ENCODE measurements around the gene CENPE. TPM values are rescaled to one million over a fixed set of nuclear protein-coding genes. Genes with fewer than 3 reads are reported as not detected.
"Not testable (repeated sequence)": the region's sequence is repeated elsewhere in the genome, so short reads cannot be mapped to it uniquely, and the experiment has no call there.

The CENPE gene
- total RNA-seq, 6 experiments from 2014 or later, result 11.3 to 36.5 (median 28.8) TPM

DNA sequence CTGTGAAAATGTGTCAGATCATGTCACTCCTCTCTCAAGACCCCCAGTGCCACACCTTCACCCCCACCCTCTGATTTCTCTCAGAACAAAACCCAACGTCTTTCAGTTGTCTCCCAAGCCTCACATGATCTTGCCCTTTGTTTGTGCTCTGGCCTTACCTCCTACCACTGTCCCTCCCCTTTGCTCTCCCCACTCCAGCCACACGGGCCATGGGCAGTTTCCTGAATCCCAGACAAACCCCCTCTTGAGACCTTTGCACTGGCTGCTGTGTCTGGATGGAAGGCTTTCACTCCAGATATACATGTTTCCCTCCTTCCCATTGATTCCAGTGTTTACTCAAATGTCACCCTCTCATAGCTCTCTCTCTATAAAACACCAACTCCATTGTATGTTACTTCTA, 3.6 kb upstream of the CENPE start:
- Mint-ChIP-seq H3K27me3 (ENCODE audit: insufficient read depth) (peaks cover 8% of the 10 kb centered on the region; the same call in 1 of the 2 replicates), H3K4me3 (no peak overlapping the region), H3K9me3 (no peaks in the 10 kb centered on the region), H3K36me3 (ENCODE audit: low read depth) (no peaks in the 10 kb centered on the region), H3K4me1 (ENCODE audit: low read depth) (peaks cover 10% of the 10 kb centered on the region), H3K27ac (no peak overlapping the region)
- no peak for TF ChIP-seq CTCF (IDR thresholded peaks at IDR 0.05)
- no peak for DNase-seq

GRCh38 chr4:103201253-103201652, 3.1 kb upstream of the CENPE start:
- H3K27me3 Mint-ChIP-seq (ENCODE audit: insufficient read depth), result peaks cover 8% of the 10 kb centered on the region; the same call in 1 of the 2 replicates
- H3K4me3 Mint-ChIP-seq, result no peak overlapping the region
- DNase-seq, result no peak
- H3K36me3 Mint-ChIP-seq (ENCODE audit: low read depth), result no peaks in the 10 kb centered on the region
- TF ChIP-seq CTCF (IDR thresholded peaks at IDR 0.05), result no peak
- peaks cover 12% of the 10 kb centered on the region for H3K4me1 Mint-ChIP-seq (ENCODE audit: low read depth)
- no peaks in the 10 kb centered on the region for H3K9me3 Mint-ChIP-seq
- no peak overlapping the region for H3K27ac Mint-ChIP-seq

DNA sequence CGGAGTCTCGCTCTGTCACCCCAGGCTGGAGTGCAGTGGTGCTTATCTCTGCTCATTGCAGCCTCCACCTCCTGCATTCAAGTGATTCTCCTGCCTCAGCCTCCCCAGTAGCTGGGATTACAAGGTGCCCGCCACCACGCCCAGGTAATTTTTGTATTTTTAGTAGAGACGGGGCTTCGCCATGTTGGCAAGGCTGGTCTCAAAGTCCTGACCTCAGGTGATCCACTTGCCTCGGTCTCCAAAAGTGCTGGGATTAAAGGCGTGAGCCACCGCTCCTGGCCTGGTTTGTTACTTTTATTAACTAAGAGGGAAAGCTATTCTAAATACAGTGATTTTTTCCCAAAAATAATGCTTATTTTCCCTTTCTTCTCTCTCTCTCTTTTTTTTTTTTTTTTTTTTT, 866 bp upstream of the CENPE start:
- H3K27ac Mint-ChIP-seq, result no peak overlapping the region; the same call in 1 of the 2 replicates
- TF ChIP-seq CTCF (IDR thresholded peaks at IDR 0.05), result no peak
- peaks cover 5% of the 10 kb centered on the region; the same call in 1 of the 2 replicates for H3K27me3 Mint-ChIP-seq (ENCODE audit: insufficient read depth)
- DNase-seq, result no peak
- peak overlapping the region; percentile 90 for H3K4me3 Mint-ChIP-seq
- no peaks in the 10 kb centered on the region for H3K9me3 Mint-ChIP-seq
- peaks cover 7% of the 10 kb centered on the region; the same call in 1 of the 2 replicates for H3K36me3 Mint-ChIP-seq (ENCODE audit: low read depth)
- peaks cover 30% of the 10 kb centered on the region for H3K4me1 Mint-ChIP-seq (ENCODE audit: low read depth)

DNA sequence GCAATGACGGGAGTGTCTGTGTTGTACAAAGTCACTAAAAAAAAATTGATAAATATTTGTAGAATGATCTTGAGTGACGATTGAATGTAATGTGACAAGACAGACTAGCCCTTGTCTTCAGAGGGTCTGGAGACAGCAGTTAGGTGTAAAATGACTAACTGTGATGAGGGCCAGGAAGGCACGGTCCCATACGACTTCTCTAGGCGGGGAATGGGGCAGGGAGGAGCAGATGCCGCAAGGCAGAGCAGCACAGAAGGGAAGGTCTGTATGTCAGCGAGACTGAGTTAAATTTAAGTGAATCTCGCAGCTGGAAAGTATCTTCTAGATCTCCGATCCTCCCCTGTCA, 405 bp downstream of the CENPE start:
- Mint-ChIP-seq H3K27ac (peak overlapping the region; percentile 99), H3K9me3 (no peaks in the 10 kb centered on the region), H3K36me3 (ENCODE audit: low read depth) (peaks cover 10% of the 10 kb centered on the region; the same call in 1 of the 2 replicates), H3K27me3 (ENCODE audit: insufficient read depth) (peaks cover 5% of the 10 kb centered on the region; the same call in 1 of the 2 replicates), H3K4me3 (peak overlapping the region; percentile 90), H3K4me1 (ENCODE audit: low read depth) (peaks cover 30% of the 10 kb centered on the region)
- TF ChIP-seq CTCF (IDR thresholded peaks at IDR 0.05), result no peak
- peak; percentile 17 for DNase-seq

GRCh38 chr4:103193457-103193856, 4.7 kb downstream of the CENPE start:
- Mint-ChIP-seq H3K4me3 (no peak overlapping the region), H3K4me1 (ENCODE audit: low read depth) (peaks cover 30% of the 10 kb centered on the region), H3K9me3 (no peaks in the 10 kb centered on the region), H3K27ac (no peak overlapping the region), H3K27me3 (ENCODE audit: insufficient read depth) (no peaks in the 10 kb centered on the region), H3K36me3 (ENCODE audit: low read depth) (peaks cover 48% of the 10 kb centered on the region)
- no peak for DNase-seq
- no peak for TF ChIP-seq CTCF (IDR thresholded peaks at IDR 0.05)

- no peak overlapping the region for H3K27ac Mint-ChIP-seq
- no peaks in the 10 kb centered on the region for H3K27me3 Mint-ChIP-seq (ENCODE audit: insufficient read depth)
- no peak for TF ChIP-seq CTCF (IDR thresholded peaks at IDR 0.05)
- no peak for DNase-seq
- H3K36me3 Mint-ChIP-seq (ENCODE audit: low read depth), result peaks cover 60% of the 10 kb centered on the region
- H3K9me3 Mint-ChIP-seq, result peaks cover 15% of the 10 kb centered on the region
- H3K4me1 Mint-ChIP-seq (ENCODE audit: low read depth), result peaks cover 26% of the 10 kb centered on the region
- no peak overlapping the region for H3K4me3 Mint-ChIP-seq
Observed at GRCh38 chr4:103171006-103171405, 27.1 kb downstream of the CENPE start.

GRCh38 chr4:103169750-103170149, 28.4 kb downstream of the CENPE start:
- H3K27me3 Mint-ChIP-seq (ENCODE audit: insufficient read depth); H3K4me3 Mint-ChIP-seq; DNase-seq; H3K27ac Mint-ChIP-seq: not testable (repeated sequence)
- peaks cover 60% of the 10 kb centered on the region for H3K36me3 Mint-ChIP-seq (ENCODE audit: low read depth)
- H3K9me3 Mint-ChIP-seq, result peaks cover 15% of the 10 kb centered on the region
- peaks cover 26% of the 10 kb centered on the region for H3K4me1 Mint-ChIP-seq (ENCODE audit: low read depth)

Data from HFFc6 (cell line).